NCI-H2196 treated with DMSO at 0.1 percent for 48 hours (cell line): ENCODE measurements around the gene LAMTOR2.

Experiments used
- DNase-seq: peaks from one replicate; lab custom pipeline; 2025; ENCODE audit not compliant: unreplicated experiment; lab: John Stamatoyannopoulos, UW

Gene LAMTOR2

GRCh38 chr1:156074661-156075060 is 20.1 kb downstream of the LAMTOR2 start:
- no peak for DNase-seq

GRCh38 chr1:156075162-156075561 is 20.6 kb downstream of the LAMTOR2 start:
- no peak for DNase-seq

- no peak for DNase-seq
Observed at GRCh38 chr1:156075775-156076204, 21.2 kb downstream of the LAMTOR2 start.

- no peak for DNase-seq
Observed at GRCh38 chr1:156076609-156077429, 22.2 kb downstream of the LAMTOR2 start.

GRCh38 chr1:156077430-156077760 is 22.8 kb downstream of the LAMTOR2 start:
- DNase-seq: no peak

- no peak for DNase-seq
Observed at GRCh38 chr1:156078728-156079127, 24.1 kb downstream of the LAMTOR2 start.

- DNase-seq: no peak
Observed at GRCh38 chr1:156079762-156080161, 25.2 kb downstream of the LAMTOR2 start.

- DNase-seq: no peak
Observed at GRCh38 chr1:156080241-156080862, 25.8 kb downstream of the LAMTOR2 start.

GRCh38 chr1:156080863-156081179 is 26.2 kb downstream of the LAMTOR2 start:
- no peak for DNase-seq

- DNase-seq: no peak
Observed at GRCh38 chr1:156081180-156081916, 26.8 kb downstream of the LAMTOR2 start.

- no peak for DNase-seq
Observed at GRCh38 chr1:156081917-156082308, 27.3 kb downstream of the LAMTOR2 start.

GRCh38 chr1:156082309-156083091 is 27.9 kb downstream of the LAMTOR2 start, which contains the start of gene MEX3A:
TSS of gene MEX3A (minus strand) at chr1:156082465. CDS start at chr1:156081998, 467 bp downstream.
- DNase-seq: peak; percentile 37

- no peak for DNase-seq
Observed at GRCh38 chr1:156083800-156084790, 29.5 kb downstream of the LAMTOR2 start.

GRCh38 chr1:156086256-156086662 is 31.7 kb downstream of the LAMTOR2 start:
- DNase-seq: no peak

- no peak for DNase-seq
Observed at GRCh38 chr1:156089704-156090103, 35.1 kb downstream of the LAMTOR2 start.

- DNase-seq: no peak
Observed at GRCh38 chr1:156090138-156090839, 35.7 kb downstream of the LAMTOR2 start.

GRCh38 chr1:156090840-156091188 is 36.2 kb downstream of the LAMTOR2 start:
- peak; percentile 52 for DNase-seq

- no peak for DNase-seq
Observed at GRCh38 chr1:156091610-156092009, 37.0 kb downstream of the LAMTOR2 start.

GRCh38 chr1:156095906-156096508 is 41.4 kb downstream of the LAMTOR2 start:
- DNase-seq: no peak
